ENCODE measurements around the gene RWDD2A.
A peak's percentile ranks its signal among the peaks of the same experiment; 100 is the strongest.

Gene RWDD2A

DNA sequence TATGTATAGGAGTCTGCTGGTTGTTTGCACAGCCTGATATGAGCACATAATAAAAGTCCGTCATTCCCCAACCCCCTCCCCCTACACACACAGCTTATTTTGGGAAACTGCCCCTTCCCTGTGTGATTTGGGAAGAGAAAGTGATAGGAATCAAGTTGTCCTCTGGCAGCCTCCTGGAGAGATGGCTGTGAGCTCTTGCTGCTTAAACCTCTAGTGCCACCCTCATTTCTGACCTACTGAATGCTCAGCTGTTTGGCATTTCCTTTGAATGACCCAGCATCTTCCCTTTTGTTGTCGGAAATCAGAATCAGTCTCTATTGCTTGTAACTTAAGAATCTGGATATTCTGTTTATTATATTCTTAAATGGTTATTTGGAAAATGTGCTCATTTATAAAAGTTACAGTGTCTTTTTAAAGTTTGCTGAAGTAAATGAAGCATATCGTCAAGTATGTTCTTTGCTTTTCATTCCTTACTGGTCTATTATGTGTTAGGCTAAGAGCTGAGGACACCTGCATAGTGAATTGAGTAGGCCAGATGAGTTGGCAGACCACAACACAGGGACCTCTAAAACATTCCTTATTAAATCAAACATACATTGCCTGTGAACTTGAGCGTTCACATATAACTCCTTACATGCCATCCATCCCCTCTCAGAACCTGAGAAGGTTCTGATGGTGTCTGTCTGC, 5.5 kb downstream of the RWDD2A start:
- FAIRE-seq (no peak), DNase-seq (ENCODE audit: insufficient read length, low spot score) (no peak)

DNA sequence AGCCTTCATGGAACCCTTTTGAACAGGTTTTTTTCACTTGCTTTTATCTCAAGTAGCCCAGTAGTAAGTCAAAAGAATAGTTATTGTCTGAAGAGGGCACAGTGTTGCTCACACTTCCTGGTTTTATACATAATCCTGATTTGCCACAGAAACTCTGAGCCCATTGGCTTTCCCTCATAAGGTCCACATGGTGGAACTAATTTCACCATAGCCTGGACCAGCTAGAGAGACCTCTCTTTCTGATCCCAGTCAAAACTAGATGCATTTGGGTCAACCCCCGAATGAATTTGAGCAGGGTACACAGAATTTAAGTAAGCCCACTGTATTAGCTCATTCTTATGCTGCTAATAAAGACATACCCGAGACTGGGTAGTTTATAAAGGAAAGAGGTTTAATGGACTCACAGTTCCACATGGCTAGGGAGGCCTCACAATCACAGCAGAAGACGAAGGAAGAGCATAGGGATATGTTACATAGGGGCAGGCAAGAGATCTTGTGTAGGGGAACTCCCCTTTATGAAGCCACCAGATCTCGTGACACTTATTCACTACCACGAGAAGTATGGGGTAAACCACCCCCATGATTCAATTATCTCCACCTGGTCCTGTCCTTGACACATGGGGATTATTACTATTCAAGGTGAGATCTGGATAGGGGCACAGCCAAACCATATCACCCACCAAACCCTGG, 6.2 kb downstream of the RWDD2A start:
- no peak for FAIRE-seq

More for the DNA sequence above, 5.5 kb downstream of the RWDD2A start:
- TF ChIP-seq, protein P1, sequence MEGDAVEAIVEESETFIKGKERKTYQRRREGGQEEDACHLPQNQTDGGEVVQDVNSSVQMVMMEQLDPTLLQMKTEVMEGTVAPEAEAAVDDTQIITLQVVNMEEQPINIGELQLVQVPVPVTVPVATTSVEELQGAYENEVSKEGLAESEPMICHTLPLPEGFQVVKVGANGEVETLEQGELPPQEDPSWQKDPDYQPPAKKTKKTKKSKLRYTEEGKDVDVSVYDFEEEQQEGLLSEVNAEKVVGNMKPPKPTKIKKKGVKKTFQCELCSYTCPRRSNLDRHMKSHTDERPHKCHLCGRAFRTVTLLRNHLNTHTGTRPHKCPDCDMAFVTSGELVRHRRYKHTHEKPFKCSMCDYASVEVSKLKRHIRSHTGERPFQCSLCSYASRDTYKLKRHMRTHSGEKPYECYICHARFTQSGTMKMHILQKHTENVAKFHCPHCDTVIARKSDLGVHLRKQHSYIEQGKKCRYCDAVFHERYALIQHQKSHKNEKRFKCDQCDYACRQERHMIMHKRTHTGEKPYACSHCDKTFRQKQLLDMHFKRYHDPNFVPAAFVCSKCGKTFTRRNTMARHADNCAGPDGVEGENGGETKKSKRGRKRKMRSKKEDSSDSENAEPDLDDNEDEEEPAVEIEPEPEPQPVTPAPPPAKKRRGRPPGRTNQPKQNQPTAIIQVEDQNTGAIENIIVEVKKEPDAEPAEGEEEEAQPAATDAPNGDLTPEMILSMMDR (IDR thresholded peaks at IDR 0.05; ENCODE audit: insufficient read depth, missing control alignments) = no peak

DNA sequence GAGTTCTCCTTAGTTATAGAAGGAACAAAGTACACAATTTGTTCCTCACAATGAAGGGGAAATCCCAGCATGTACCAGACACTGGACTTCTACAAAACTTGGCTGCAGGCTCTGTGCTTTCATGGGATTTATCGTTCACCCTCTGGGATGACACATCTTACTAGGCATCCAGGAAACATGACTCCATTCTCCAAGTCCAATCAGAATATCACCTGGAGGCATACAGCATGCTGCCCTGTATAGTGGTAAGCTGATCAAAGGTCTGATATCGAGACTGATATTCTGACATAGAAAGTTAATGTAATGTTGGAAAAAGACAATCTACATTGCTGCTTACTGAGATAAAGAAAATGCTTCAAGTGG, 6.7 kb downstream of the RWDD2A start:
- FAIRE-seq = no peak
- DNase-seq (ENCODE audit: insufficient read length, low spot score) = no peak
- TF ChIP-seq, protein P1 (IDR thresholded peaks at IDR 0.05; ENCODE audit: insufficient read depth, missing control alignments) = no peak

More for the DNA sequence above, 6.2 kb downstream of the RWDD2A start:
- DNase-seq (ENCODE audit: insufficient read length, low spot score) = no peak
- TF ChIP-seq, protein P1 (IDR thresholded peaks at IDR 0.05; ENCODE audit: insufficient read depth, missing control alignments) = no peak

DNA sequence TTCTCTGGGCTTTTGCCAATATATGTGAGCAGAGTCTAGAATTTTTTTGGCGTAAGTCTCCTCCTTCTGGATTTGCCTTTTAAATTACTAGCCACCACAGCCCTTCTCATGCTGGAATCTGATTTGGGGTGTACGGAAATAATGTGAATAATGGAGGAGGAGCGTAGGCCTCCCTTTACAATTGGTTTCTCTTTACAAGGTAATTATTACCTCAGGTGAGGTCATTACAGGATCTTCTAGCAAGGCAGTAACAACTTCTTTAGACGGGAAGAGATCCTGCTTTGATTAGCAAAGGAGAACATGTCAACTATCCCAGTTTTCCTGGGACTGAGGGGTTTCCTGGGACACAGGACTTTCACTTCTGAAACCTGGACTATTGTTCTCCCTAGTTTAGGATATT, 8.9 kb downstream of the RWDD2A start:
- FAIRE-seq (no peak), DNase-seq (ENCODE audit: insufficient read length, low spot score) (no peak)
- TF ChIP-seq, protein P1 (IDR thresholded peaks at IDR 0.05; ENCODE audit: insufficient read depth, missing control alignments) = no peak

DNA sequence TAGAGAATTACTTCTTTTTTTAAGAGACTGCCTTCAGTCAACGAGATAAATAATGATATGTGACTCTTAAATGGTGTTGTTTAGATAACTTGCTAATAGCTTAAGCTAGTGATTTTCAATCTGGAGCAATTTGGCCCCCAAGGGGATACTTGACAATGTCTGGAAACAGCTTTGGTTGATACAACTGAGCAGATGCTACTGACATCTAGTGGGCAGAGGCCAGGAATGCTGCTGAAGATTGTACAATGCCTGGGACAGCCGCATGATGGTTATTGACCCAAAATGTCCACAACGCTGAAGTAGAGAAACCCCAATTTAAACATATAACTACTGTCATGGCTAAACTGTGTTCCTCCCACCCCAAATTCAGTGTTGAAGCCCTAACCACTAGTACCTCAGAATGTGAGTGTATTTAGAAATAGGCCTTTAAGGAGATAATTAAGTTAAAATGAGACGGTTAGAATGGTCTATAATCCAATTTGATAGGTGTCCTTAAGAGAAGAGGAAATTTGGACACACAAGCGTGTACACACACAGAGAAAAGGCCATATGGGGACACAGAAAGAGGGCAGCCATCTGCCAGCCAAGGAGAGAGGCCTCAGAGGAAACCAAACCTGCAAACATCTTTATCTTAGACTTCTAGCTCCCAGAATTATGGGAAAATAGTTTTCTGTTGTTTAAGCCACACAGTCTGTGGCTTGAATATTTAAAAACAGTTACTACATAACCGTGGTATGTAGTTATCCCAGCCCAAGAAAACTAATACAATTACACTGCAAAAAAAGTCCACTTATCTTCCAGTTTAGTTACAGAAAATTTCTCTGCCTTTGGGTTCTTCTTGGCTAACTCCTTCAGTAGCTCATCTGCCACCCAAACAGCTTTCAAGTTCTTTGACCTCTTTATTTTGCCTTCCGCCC, 22.2 kb downstream of the RWDD2A start:
- FAIRE-seq = peak; percentile 81
- no peak for DNase-seq (ENCODE audit: insufficient read length, low spot score)
- TF ChIP-seq, protein P1 (IDR thresholded peaks at IDR 0.05; ENCODE audit: insufficient read depth, missing control alignments) = peak; percentile 93

DNA sequence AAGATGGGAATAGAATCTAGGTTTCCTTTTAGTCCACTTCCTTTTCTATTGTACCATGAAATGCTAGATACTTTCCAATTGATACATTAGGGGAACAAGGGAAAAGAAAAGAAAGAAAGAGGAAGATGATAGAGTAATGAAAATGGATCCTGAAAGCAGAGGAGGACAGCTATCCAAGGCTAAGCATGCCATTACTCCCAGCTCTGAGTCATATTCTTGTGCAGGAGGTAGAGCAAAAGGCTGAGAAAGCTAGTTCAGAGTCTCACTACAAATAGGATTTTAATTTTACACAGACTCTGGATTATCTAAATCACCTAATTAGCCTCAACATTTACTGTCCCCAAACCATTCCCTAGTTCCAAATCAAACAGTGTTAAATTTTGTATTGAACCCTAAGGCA, 23.6 kb downstream of the RWDD2A start:
- TF ChIP-seq, protein P1 (IDR thresholded peaks at IDR 0.05; ENCODE audit: insufficient read depth, missing control alignments) = no peak
- FAIRE-seq = no peak
- DNase-seq (ENCODE audit: insufficient read length, low spot score) = no peak

Data from D721Med (cell line).